Measurements from ENCODE around the gene MATR3. TPM values are rescaled to one million over a fixed set of nuclear protein-coding genes. Genes with fewer than 3 reads are reported as not detected.

MATR3 gene
- polyA plus RNA-seq, 1 donor from 2014 or later, result 1,016 TPM

GRCh38 chr5:139315056-139315615, 21.6 kb downstream of the MATR3 start:
- peaks cover 10% of the 10 kb centered on the region for H3K36me3 ChIP-seq (ENCODE audit: insufficient read depth, low read length)
- H3K79me2 ChIP-seq (replicated peaks; ENCODE audit: insufficient read depth, low read length), result peaks cover 92% of the 10 kb centered on the region
- peaks cover 60% of the 10 kb centered on the region for H4K20me1 ChIP-seq (ENCODE audit: insufficient read depth)
- H3K9ac ChIP-seq (ENCODE audit: low read length), result no peak overlapping the region
- no peak overlapping the region for H3K4me2 ChIP-seq (ENCODE audit: low read length)
- no peaks in the 10 kb centered on the region for H3K9me2 ChIP-seq (ENCODE audit: insufficient read depth, low read length)
- no peaks in the 10 kb centered on the region for H3F3A ChIP-seq (ENCODE audit: insufficient read depth, low read length, poor library complexity, severe bottlenecking)
- H3K4me3 ChIP-seq (ENCODE audit: low read length), result no peak overlapping the region
- H3K9me3 ChIP-seq (ENCODE audit: low read length), result no peaks in the 10 kb centered on the region
- H3K27ac ChIP-seq (ENCODE audit: low read length), result no peak overlapping the region
- H3K27me3 ChIP-seq (ENCODE audit: insufficient read depth, low read depth, low read length), result no peaks in the 10 kb centered on the region
- no peak overlapping the region for H2AFZ ChIP-seq (ENCODE audit: low read depth, low read length)
- TF ChIP-seq, protein P1, sequence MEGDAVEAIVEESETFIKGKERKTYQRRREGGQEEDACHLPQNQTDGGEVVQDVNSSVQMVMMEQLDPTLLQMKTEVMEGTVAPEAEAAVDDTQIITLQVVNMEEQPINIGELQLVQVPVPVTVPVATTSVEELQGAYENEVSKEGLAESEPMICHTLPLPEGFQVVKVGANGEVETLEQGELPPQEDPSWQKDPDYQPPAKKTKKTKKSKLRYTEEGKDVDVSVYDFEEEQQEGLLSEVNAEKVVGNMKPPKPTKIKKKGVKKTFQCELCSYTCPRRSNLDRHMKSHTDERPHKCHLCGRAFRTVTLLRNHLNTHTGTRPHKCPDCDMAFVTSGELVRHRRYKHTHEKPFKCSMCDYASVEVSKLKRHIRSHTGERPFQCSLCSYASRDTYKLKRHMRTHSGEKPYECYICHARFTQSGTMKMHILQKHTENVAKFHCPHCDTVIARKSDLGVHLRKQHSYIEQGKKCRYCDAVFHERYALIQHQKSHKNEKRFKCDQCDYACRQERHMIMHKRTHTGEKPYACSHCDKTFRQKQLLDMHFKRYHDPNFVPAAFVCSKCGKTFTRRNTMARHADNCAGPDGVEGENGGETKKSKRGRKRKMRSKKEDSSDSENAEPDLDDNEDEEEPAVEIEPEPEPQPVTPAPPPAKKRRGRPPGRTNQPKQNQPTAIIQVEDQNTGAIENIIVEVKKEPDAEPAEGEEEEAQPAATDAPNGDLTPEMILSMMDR (IDR thresholded peaks at IDR 0.05; ENCODE audit: poor library complexity, severe bottlenecking), result no peak
- TF ChIP-seq RAD21 (conservative IDR thresholded peaks at IDR 0.05), result no peak
- TF ChIP-seq POLR2AphosphoS5 (IDR thresholded peaks at IDR 0.05), result no peak
- TF ChIP-seq SMC3 (conservative IDR thresholded peaks at IDR 0.05; ENCODE audit: poor library complexity), result no peak
- TF ChIP-seq EP300 (conservative IDR thresholded peaks at IDR 0.05; ENCODE audit: poor library complexity, severe bottlenecking), result no peak
- no peak for TF ChIP-seq MXI1 (conservative IDR thresholded peaks at IDR 0.05; ENCODE audit: poor library complexity, severe bottlenecking)
- TF ChIP-seq TAF1 (IDR thresholded peaks at IDR 0.05; ENCODE audit: low read depth), result no peak
- TF ChIP-seq REST (IDR thresholded peaks at IDR 0.05; ENCODE audit: borderline replicate concordance), result no peak
- TF ChIP-seq EZH2 (IDR thresholded peaks at IDR 0.05; ENCODE audit: borderline replicate concordance, insufficient read depth, low read length, poor library complexity, severe bottlenecking), result no peak

DNA sequence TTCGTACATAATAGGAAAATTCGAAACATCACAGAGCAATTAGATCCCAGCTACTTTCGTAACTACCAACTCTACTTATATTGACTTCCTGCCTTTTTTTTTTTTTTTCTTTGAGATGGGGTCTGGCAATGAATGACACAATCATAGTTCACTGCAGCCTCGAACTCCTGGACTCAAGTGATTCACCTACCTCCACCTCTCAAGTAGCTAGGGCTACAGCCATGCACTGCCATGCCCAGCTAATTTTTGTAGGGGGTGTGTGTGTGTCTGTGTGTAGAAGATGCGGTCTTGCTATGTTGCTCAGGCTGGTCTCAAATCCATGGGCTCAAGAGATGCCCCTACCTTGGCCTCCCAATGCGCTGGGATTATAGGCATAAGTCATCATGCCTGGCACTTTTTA, 42.3 kb downstream of the MATR3 start:
- no peaks in the 10 kb centered on the region for H3K27me3 ChIP-seq (ENCODE audit: insufficient read depth, low read depth, low read length)
- TF ChIP-seq EZH2 (IDR thresholded peaks at IDR 0.05; ENCODE audit: borderline replicate concordance, insufficient read depth, low read length, poor library complexity, severe bottlenecking) (no peak), EP300 (conservative IDR thresholded peaks at IDR 0.05; ENCODE audit: poor library complexity, severe bottlenecking) (no peak), MXI1 (conservative IDR thresholded peaks at IDR 0.05; ENCODE audit: poor library complexity, severe bottlenecking) (no peak), SMC3 (conservative IDR thresholded peaks at IDR 0.05; ENCODE audit: poor library complexity) (no peak), REST (IDR thresholded peaks at IDR 0.05; ENCODE audit: borderline replicate concordance) (no peak), TAF1 (IDR thresholded peaks at IDR 0.05; ENCODE audit: low read depth) (no peak), RAD21 (conservative IDR thresholded peaks at IDR 0.05) (no peak), POLR2AphosphoS5 (IDR thresholded peaks at IDR 0.05) (no peak)
- TF ChIP-seq, protein P1 (IDR thresholded peaks at IDR 0.05; ENCODE audit: poor library complexity, severe bottlenecking), result no peak
- no peaks in the 10 kb centered on the region for H3K36me3 ChIP-seq (ENCODE audit: insufficient read depth, low read length)
- no peak overlapping the region for H3K27ac ChIP-seq (ENCODE audit: low read length)
- H3K79me2 ChIP-seq (replicated peaks; ENCODE audit: insufficient read depth, low read length), result peaks cover 3% of the 10 kb centered on the region
- no peaks in the 10 kb centered on the region for H3K9me2 ChIP-seq (ENCODE audit: insufficient read depth, low read length)
- H3K9me3 ChIP-seq (ENCODE audit: low read length), result no peaks in the 10 kb centered on the region
- H3F3A ChIP-seq (ENCODE audit: insufficient read depth, low read length, poor library complexity, severe bottlenecking), result peaks cover 5% of the 10 kb centered on the region
- no peak overlapping the region for H3K9ac ChIP-seq (ENCODE audit: low read length)
- H3K4me3 ChIP-seq (ENCODE audit: low read length), result no peak overlapping the region
- no peak overlapping the region for H3K4me2 ChIP-seq (ENCODE audit: low read length)
- no peak overlapping the region for H2AFZ ChIP-seq (ENCODE audit: low read depth, low read length)
- no peaks in the 10 kb centered on the region for H4K20me1 ChIP-seq (ENCODE audit: insufficient read depth)
